ENCODE measurements around the gene DCST1. TPM values are rescaled to one million over a fixed set of nuclear protein-coding genes. Genes with fewer than 3 reads are reported as not detected.

Gene DCST1
- total RNA-seq, 2 donors from 2014 or later, result not detected

DNA sequence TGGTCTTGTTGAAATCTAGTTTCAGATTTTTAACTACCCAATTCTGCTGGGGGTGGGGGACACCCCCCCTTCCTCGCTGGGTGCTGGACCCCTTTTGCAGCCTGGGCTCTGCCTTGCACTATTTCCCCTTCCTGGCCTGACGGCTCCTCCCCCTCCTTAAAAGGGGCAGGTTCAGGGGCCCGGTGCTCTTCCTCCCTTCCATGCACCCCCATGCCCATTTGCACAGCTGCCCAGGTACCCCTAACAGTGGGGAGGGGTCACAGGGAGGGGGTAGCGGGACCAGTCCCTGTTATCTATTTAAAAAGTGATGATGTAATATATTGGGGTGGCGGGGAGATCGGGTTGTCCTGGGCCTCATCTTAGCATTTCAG, 15.7 kb upstream of the DCST1 start:
- Mint-ChIP-seq H3K9me3 (no peaks in the 10 kb centered on the region), H3K4me1 (no peaks in the 10 kb centered on the region), H3K27me3 (ENCODE audit: insufficient read depth) (peaks cover 8% of the 10 kb centered on the region), H3K27ac (no peak overlapping the region), H3K4me3 (peak overlapping the region; percentile 47), H3K36me3 (ENCODE audit: low read depth) (peaks cover 12% of the 10 kb centered on the region)
- H3K27ac ChIP-seq (ENCODE audit: low read depth, low read length), result no peak overlapping the region
- WGBS, 2 experiments (ENCODE audit: insufficient coverage in 1 of 2, insufficient read length in 1 of 2), result 85% methylated on average over 6 of the region's 6 CpGs; no CpG with 5 or more reads in 1 of the 2 experiments
- no peak for DNase-seq
- no peak overlapping the region for H3K4me3 ChIP-seq (ENCODE audit: low read length)
- H3K9ac ChIP-seq (ENCODE audit: extremely low read depth, low read length, poor library complexity, severe bottlenecking), result no peak overlapping the region
- TF ChIP-seq, protein P1, sequence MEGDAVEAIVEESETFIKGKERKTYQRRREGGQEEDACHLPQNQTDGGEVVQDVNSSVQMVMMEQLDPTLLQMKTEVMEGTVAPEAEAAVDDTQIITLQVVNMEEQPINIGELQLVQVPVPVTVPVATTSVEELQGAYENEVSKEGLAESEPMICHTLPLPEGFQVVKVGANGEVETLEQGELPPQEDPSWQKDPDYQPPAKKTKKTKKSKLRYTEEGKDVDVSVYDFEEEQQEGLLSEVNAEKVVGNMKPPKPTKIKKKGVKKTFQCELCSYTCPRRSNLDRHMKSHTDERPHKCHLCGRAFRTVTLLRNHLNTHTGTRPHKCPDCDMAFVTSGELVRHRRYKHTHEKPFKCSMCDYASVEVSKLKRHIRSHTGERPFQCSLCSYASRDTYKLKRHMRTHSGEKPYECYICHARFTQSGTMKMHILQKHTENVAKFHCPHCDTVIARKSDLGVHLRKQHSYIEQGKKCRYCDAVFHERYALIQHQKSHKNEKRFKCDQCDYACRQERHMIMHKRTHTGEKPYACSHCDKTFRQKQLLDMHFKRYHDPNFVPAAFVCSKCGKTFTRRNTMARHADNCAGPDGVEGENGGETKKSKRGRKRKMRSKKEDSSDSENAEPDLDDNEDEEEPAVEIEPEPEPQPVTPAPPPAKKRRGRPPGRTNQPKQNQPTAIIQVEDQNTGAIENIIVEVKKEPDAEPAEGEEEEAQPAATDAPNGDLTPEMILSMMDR (conservative IDR thresholded peaks at IDR 0.05), result no peak
- H3K36me3 ChIP-seq (ENCODE audit: control insufficient read depth, insufficient read depth, low read length), result peaks cover 10% of the 10 kb centered on the region
- no peaks in the 10 kb centered on the region for H3K4me1 ChIP-seq (ENCODE audit: control insufficient read depth, insufficient read depth, low read length)
- no peaks in the 10 kb centered on the region for H3K9me3 ChIP-seq (ENCODE audit: control insufficient read depth, low read length)
- no peaks in the 10 kb centered on the region for H3K27me3 ChIP-seq (ENCODE audit: control insufficient read depth, insufficient read depth, low read length, poor library complexity, severe bottlenecking)

DNA sequence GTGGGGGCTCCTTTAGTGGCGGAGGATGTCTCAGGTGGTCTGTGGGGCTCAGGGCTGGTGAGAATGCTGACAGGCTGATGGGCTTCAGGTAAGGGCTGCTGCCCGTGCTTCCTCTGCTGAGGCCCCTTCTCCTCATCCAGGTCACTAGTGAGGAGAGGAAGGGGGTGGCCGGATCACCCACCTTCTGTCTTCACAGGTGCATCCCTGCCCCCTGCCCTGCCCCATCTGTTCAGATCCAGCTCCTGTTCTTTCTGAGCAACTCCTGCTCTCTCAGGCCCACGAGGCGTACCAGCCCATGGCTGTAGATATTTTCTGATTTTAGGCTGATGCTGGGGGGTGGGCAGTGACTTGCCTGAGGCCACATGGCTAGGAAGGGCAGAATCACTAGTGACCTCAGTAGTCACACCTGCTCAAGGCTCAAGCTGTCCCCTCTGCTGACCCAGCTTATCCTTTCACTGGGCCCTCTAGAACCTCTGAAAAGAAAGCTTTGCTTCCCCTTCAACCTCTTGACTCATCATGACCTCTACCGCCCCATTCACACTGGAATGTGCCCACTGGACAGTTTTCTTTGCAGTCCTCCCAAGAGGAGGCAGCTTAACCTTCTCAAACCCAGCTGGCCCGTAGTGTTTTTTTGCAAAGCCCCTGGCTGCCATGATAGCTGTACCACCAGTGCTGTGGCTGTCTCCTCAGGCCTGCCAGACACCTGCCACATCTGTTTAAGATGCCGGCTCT, 14.8 kb upstream of the DCST1 start:
- no peak overlapping the region for H3K4me3 ChIP-seq (ENCODE audit: low read length)
- no peak overlapping the region for H3K9ac ChIP-seq (ENCODE audit: extremely low read depth, low read length, poor library complexity, severe bottlenecking)
- H3K36me3 Mint-ChIP-seq (ENCODE audit: low read depth), result peaks cover 9% of the 10 kb centered on the region
- H3K36me3 ChIP-seq (ENCODE audit: control insufficient read depth, insufficient read depth, low read length), result peaks cover 10% of the 10 kb centered on the region
- H3K27ac Mint-ChIP-seq, result no peak overlapping the region
- H3K4me3 Mint-ChIP-seq, result no peak overlapping the region
- H3K4me1 Mint-ChIP-seq, result no peaks in the 10 kb centered on the region
- H3K27me3 Mint-ChIP-seq (ENCODE audit: insufficient read depth), result peaks cover 8% of the 10 kb centered on the region
- no peak for DNase-seq
- no peaks in the 10 kb centered on the region for H3K4me1 ChIP-seq (ENCODE audit: control insufficient read depth, insufficient read depth, low read length)
- H3K9me3 ChIP-seq (ENCODE audit: control insufficient read depth, low read length), result no peaks in the 10 kb centered on the region
- WGBS, 2 experiments (ENCODE audit: insufficient coverage in 1 of 2, insufficient read length in 1 of 2), result 92 to 95% methylated on average over 4 to 8 of the region's 8 CpGs
- TF ChIP-seq, protein P1 (conservative IDR thresholded peaks at IDR 0.05), result no peak
- H3K9me3 Mint-ChIP-seq, result no peaks in the 10 kb centered on the region
- H3K27me3 ChIP-seq (ENCODE audit: control insufficient read depth, insufficient read depth, low read length, poor library complexity, severe bottlenecking), result no peaks in the 10 kb centered on the region
- no peak overlapping the region for H3K27ac ChIP-seq (ENCODE audit: low read depth, low read length)

GRCh38 chr1:155019377-155020245, 14.0 kb upstream of the DCST1 start:
- H3K27ac Mint-ChIP-seq, result no peak overlapping the region
- WGBS, 2 experiments (ENCODE audit: insufficient coverage in 1 of 2, insufficient read length in 1 of 2), result 84 to 86% methylated on average over 7 to 11 of the region's 11 CpGs
- H3K36me3 ChIP-seq (ENCODE audit: control insufficient read depth, insufficient read depth, low read length), result peaks cover 7% of the 10 kb centered on the region
- peaks cover 6% of the 10 kb centered on the region for H3K36me3 Mint-ChIP-seq (ENCODE audit: low read depth)
- no peaks in the 10 kb centered on the region for H3K4me1 Mint-ChIP-seq
- H3K4me3 Mint-ChIP-seq, result no peak overlapping the region
- H3K4me1 ChIP-seq (ENCODE audit: control insufficient read depth, insufficient read depth, low read length), result no peaks in the 10 kb centered on the region
- H3K27ac ChIP-seq (ENCODE audit: low read depth, low read length), result no peak overlapping the region
- H3K4me3 ChIP-seq (ENCODE audit: low read length), result no peak overlapping the region
- no peak for DNase-seq
- no peak overlapping the region for H3K9ac ChIP-seq (ENCODE audit: extremely low read depth, low read length, poor library complexity, severe bottlenecking)
- H3K27me3 ChIP-seq (ENCODE audit: control insufficient read depth, insufficient read depth, low read length, poor library complexity, severe bottlenecking), result no peaks in the 10 kb centered on the region
- H3K27me3 Mint-ChIP-seq (ENCODE audit: insufficient read depth), result peaks cover 8% of the 10 kb centered on the region
- no peaks in the 10 kb centered on the region for H3K9me3 ChIP-seq (ENCODE audit: control insufficient read depth, low read length)
- TF ChIP-seq, protein P1 (conservative IDR thresholded peaks at IDR 0.05), result no peak
- H3K9me3 Mint-ChIP-seq, result no peaks in the 10 kb centered on the region

Measured in endodermal cell (in vitro differentiated cells).